Measurements from ENCODE around the gene ZBTB32. TPM values are rescaled to one million over a fixed set of nuclear protein-coding genes. Genes with fewer than 3 reads are reported as not detected.

ZBTB32 gene, protein sequence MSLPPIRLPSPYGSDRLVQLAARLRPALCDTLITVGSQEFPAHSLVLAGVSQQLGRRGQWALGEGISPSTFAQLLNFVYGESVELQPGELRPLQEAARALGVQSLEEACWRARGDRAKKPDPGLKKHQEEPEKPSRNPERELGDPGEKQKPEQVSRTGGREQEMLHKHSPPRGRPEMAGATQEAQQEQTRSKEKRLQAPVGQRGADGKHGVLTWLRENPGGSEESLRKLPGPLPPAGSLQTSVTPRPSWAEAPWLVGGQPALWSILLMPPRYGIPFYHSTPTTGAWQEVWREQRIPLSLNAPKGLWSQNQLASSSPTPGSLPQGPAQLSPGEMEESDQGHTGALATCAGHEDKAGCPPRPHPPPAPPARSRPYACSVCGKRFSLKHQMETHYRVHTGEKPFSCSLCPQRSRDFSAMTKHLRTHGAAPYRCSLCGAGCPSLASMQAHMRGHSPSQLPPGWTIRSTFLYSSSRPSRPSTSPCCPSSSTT
- total RNA-seq = not detected in 2 replicates

DNA sequence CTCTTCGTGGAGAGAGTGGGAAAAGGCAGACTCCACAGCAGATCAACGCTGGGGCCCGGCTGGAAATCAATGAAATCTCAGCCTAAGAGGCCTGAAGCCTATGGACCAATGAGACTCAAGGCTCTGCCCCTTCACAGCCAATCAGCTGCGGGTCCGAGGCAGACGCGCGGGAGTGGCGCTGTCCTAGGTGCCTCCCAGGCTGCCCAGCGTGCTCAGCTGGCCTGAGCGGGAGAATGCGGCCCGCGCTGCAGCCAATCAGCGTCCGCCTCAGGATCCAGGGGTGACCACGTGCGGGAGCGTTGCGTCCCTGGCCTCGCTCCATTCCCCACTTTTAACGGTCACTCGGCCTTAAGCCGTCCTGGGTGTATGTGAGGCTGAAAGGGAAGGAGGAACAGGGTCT is at the start of gene ZBTB32:
Gene ZBTB32, plus strand, starts transcription at position 341 of the 400 bp plus-strand sequence. CDS start 10,069 bp downstream, outside the sequence.

DNA sequence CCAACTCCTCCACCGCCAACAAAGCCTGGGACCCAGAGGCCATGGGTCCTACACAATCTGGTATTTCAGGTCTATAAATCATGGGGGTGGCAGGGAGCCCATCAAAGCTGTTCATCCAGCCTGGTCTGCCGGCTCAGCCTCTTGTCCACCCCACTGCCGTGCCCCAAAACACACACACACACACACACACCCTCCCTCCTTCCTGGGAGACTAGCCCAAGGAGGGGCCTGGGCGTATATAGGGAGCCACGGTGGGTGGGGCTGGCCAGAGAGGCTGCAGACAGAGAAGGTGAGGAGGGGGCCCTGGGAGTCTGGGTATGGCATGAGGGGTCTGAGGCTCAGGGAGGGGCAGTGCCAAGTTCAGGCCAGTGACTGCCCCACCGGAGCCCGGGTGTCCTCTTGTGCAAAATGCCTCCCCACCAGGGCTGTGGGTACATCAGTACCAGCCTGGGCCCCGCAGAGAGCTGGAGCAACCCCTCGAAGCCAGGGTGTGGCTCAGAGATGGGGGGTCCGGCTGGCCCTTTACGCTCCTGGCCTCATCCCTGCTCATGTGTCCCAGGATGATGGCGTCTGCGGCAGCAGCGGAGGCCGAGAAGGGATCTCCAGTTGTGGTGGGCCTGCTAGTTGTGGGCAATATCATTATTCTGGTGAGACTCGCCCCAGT is 38.0 kb upstream of the ZBTB32 start, which contains the start of gene UPK1A:
Gene UPK1A, plus strand, starts transcription at position 267 of the 663 bp plus-strand sequence. Its CDS starts 296 bp downstream, at position 563.

DNA sequence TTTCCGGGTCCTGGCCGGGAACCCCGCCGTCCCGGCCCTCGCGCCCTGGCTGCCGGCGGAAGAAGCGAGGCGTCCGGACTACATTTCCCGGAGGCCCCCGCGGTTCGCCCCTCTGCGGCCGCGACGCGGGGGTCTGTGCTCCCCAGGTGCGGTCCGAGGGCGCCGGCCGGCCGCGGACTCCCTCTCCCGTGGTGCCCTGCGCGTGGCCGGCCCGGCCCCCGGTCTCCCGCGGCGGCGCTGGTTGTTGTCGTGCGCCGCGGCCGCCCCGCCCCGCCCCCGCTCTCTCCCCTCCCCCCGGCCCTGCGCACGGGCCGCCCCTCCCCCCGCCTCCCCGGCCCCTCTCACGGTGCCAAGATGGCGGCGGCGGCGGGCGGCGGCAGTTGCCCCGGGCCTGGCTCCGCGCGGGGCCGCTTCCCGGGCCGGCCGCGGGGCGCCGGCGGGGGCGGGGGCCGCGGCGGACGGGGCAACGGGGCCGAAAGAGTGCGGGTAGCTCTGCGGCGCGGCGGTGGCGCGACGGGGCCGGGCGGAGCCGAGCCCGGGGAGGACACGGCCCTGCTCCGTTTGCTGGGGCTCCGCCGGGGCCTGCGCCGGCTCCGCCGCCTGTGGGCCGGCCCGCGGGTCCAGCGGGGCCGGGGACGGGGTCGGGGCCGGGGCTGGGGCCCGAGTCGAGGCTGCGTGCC is 13.4 kb downstream of the ZBTB32 start, which contains the start of gene KMT2B:
Gene KMT2B, plus strand, starts transcription at position 339 of the 680 bp plus-strand sequence. Its CDS starts 16 bp downstream, at position 355.

DNA sequence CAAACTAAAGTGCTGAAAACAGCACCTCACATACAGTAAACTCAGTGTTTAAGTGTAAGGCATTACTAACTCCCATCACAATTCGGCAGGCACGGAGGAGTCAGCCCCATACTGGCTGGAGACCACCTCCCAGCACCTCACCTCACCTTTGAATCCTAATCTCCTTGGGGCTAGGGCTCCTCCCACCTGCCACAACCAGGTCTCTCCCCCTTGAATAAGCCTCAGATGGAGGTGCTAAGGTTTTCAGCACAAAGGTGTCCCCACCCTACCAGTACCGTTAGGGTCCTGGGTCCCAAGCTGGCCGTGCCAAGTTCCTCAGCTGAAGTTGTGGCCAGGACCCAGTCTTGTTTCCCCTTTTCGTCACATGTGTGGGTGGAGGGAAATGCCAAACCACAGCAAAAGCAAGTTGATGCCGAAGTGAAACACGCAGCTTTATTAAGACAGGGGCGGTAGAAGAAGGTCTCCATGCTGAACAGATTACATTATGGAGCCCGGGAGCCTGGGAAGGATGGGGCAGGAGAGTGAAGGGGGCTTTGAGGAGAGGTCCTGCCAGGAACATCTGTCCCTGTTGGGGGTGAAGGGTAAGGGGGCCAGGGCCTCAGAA is 37.9 kb downstream of the ZBTB32 start, which contains the start of gene IGFLR1:
Gene IGFLR1, minus strand, starts transcription at position 332 of the 604 bp plus-strand sequence. CDS start 1,272 bp downstream, outside the sequence.

DNA sequence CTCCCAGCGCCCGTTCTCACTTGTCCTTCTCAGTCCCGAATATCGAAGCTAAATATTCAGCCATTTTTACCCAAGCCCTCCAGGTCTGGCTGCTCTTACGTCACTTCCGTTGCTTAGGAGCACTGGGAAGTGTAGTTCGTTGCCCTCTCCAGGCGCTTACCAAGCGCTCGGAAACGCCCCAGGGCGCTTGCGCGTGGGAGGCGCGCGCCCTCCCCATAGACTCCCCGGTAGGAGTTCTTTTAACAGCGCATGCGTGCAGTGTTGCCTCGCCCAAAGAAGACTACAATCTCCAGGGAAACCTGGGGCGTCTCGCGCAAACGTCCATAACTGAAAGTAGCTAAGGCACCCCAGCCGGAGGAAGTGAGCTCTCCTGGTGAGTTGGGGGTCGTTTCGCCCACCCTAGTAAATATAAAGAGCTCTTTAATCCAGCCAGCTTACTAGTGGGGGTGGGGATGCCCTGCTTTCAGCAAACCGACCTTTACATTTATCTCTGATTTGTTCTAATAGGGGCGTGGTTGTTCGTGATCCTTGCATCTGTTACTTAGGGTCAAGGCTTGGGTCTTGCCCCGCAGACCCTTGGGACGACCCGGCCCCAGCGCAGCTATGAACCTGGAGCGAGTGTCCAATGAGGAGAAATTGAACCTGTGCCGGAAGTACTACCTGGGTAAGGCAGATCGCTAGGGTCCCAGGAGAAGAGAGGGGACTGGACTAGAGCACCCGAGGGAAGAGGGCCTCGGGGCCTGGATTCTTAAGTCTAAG is 41.1 kb downstream of the ZBTB32 start, which contains the start of the genes PSENEN and U2AF1L4:
Gene PSENEN, plus strand, starts transcription at position 324 of the 759 bp plus-strand sequence. Its CDS starts 280 bp downstream, at position 604.
Gene U2AF1L4, minus strand, starts transcription at position 91 of the 759 bp plus-strand sequence. Its CDS starts 27 bp downstream, at position 64.

DNA sequence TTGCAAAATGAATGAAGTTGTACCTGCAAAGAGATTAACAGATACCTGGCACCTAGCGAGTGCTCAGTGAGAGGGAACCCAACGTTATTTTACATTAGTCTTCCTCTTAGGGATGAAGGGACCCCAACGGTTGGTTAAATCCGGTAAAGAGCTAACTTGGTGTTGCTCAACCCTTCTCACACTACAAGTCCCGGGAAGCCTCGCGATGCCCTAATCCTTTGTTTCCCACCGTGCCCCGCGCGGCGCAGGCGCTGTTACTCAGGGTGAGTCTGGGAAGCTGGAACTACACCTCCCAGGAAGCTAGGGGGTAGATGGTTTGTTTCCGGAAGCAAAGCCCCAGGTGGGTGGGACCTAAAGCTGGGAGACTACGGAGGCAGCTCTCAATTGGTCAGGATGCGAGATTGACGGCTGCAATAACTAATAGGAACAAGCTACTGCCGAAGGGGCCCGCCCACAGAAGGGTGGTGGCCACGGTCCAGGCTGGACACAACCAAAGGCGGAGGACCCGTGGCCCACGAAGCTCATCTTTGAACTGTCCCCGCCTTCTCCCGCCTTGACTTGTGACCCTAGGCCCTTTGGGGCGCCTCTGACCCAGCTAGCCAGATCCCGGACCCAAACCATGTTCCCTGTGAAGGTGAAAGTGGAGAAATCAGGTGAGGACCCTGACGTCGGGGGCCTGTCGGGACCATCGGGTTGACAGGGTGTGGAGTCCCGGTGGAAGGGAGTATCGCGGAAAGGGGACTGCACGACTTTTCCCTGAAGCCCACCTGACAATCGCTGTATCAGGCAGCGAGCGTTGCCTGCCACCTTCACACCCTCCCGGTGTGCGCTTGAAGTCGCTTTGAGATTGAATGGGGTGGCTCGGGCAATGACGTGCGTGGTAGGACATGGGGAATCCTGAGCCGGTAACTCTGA is 44.0 kb downstream of the ZBTB32 start, which contains the start of gene LIN37:
Gene LIN37, plus strand, starts transcription at position 471 of the 915 bp plus-strand sequence. Its CDS starts 149 bp downstream, at position 620.

DNA sequence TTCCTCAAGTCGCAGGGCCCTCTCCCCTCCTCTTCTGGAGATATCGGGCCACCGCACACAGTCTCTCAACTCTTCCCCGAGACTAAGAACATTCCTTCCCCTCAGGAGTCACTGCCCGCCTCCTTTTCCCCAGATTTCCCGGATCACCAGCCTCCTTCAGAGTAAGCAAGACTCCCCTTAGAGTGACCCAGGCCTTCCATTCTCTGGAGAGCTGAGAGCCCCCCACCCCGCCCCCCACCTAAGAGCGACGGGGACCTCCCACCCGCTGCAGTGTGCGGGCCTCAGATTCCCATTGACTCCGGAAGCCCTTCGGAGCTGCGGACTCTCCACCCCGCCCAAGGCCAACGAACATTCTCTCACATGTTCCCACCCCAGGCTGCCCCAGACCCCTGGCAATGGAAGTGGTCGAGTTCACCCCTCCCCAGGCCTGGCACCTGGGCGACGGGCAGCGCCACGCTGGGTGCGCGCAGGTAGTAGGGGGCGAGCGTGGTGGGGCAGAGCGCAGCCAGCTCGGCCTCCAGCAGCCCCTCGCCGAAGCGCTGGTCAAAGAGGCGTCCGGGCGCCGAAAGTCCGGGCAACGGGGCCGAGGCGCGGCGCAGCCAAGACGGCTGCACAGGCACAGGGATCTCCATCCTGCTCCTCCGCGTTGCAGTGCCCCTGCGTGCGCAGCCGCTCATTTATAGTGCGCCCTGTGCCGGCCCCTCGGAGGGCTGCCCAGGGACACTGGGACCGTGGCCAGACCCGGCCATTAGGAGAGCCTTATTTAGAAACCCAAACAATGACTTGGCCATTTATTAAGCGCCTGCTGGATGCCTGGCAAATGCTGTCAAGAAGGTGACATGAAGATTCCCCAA is 52.2 kb downstream of the ZBTB32 start, which contains the start of gene HSPB6:
Gene HSPB6, minus strand, starts transcription at position 653 of the 854 bp plus-strand sequence. Its CDS starts 21 bp downstream, at position 632.

DNA sequence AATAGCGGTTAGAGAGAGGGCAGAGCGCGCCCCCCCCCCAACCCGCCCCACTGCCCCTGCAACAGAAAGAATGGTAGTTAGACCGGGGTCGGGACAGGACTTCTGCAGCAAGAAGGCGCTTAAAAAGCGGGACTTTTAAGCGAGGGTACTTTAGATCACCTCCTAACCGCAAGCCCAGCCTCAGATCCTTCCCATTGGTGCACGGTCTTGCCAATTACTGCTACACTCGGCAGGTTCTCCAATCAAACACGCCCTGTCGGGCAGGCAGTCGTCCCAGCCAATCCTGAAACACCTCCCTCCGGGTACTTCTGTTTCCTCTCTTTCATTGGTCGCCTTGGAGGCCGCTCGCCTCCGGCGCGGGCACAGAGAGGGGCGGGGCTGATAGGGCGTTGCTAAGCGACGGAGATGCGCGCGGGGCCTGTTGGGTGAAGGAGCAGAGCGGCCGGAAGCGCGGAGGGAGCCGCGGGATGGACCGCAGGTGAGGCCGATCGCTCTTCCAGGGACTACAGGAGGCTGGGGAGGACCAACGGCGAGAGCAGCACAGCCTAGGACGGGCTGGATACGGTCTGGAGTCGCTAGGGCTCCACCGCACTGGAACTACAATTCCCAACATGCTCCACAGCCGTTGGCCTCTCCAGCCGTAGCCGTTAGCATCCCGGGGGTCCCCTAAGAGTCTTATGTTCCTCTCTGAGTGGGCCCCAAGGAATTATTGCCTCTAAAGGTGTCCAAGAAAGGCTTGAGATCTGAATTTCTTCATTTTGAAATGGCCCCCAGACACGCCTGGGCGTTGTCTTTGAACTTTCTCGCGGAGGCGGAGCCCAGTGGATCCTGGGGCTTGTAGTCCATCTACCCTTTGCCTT is 53.6 kb downstream of the ZBTB32 start, which contains the start of gene PROSER3:
Gene PROSER3, plus strand, starts transcription at position 428 of the 860 bp plus-strand sequence. Its CDS starts 40 bp downstream, at position 468.

Other genes starting within 250 kb of the ZBTB32 start
- not detected in 2 replicates for gene KRTDAP, start 214.1 kb upstream of the ZBTB32 start, total RNA-seq
- 11.0 and 12.1 TPM in 2 replicates for gene DMKN, start 190.9 kb upstream of the ZBTB32 start, total RNA-seq
- gene SBSN, start 176.2 kb upstream of the ZBTB32 start, total RNA-seq = 1.4 and 3.9 TPM in 2 replicates
- gene GAPDHS, start 171.1 kb upstream of the ZBTB32 start, total RNA-seq = not detected in 2 replicates
- 94.5 and 116 TPM in 2 replicates for gene TMEM147, start 158.9 kb upstream of the ZBTB32 start, total RNA-seq
- not detected in 2 replicates for gene ATP4A, start 140.9 kb upstream of the ZBTB32 start, total RNA-seq
- not detected in 2 replicates for gene PMIS2, start 118.4 kb upstream of the ZBTB32 start, total RNA-seq
- gene HAUS5, start 91.8 kb upstream of the ZBTB32 start, total RNA-seq = 14.9 and 19.6 TPM in 2 replicates
- 92.3 and 98.7 TPM in 2 replicates for gene RBM42, start 75.5 kb upstream of the ZBTB32 start, total RNA-seq
- 1.4 TPM in 1 of 2 replicates, not detected in the other for gene ETV2, start 62.8 kb upstream of the ZBTB32 start, total RNA-seq
- gene COX6B1, start 56.2 kb upstream of the ZBTB32 start, total RNA-seq = 630 and 856 TPM in 2 replicates
- not detected in 2 replicates for gene UPK1A, start 38.0 kb upstream of the ZBTB32 start, total RNA-seq
- gene KMT2B, start 13.4 kb downstream of the ZBTB32 start, total RNA-seq = 7.5 and 9.7 TPM in 2 replicates
- 0.29 and 3.9 TPM in 2 replicates for gene IGFLR1, start 37.9 kb downstream of the ZBTB32 start, total RNA-seq
- 4.8 and 6.1 TPM in 2 replicates for gene U2AF1L4, start 40.9 kb downstream of the ZBTB32 start, total RNA-seq
- 58.7 and 68.6 TPM in 2 replicates for gene PSENEN, start 41.1 kb downstream of the ZBTB32 start, total RNA-seq
- 16.0 and 19.6 TPM in 2 replicates for gene LIN37, start 44.0 kb downstream of the ZBTB32 start, total RNA-seq
- gene HSPB6, start 52.5 kb downstream of the ZBTB32 start, total RNA-seq = 25.7 and 41.2 TPM in 2 replicates
- gene PROSER3, start 53.6 kb downstream of the ZBTB32 start, total RNA-seq = 10.5 and 11.5 TPM in 2 replicates
- gene ARHGAP33, start 71.0 kb downstream of the ZBTB32 start, total RNA-seq = 1.4 and 9.9 TPM in 2 replicates
- gene PRODH2, start 108.3 kb downstream of the ZBTB32 start, total RNA-seq = not detected in 2 replicates
- not detected in 2 replicates for gene NPHS1, start 147.9 kb downstream of the ZBTB32 start, total RNA-seq
- gene KIRREL2, start 152.4 kb downstream of the ZBTB32 start, total RNA-seq = 0.86 TPM in 1 of 2 replicates, not detected in the other
- gene APLP1, start 164.0 kb downstream of the ZBTB32 start, total RNA-seq = 18.4 and 45.8 TPM in 2 replicates
- gene NFKBID, start 196.0 kb downstream of the ZBTB32 start, total RNA-seq = 3.7 and 7.1 TPM in 2 replicates
- not detected in 2 replicates for gene HCST, start 198.0 kb downstream of the ZBTB32 start, total RNA-seq
- gene TYROBP, start 203.7 kb downstream of the ZBTB32 start, total RNA-seq = not detected in 2 replicates
- gene LRFN3, start 231.8 kb downstream of the ZBTB32 start, total RNA-seq = 2.6 and 3.2 TPM in 2 replicates

All from myometrial cell (primary cell).